ENCODE measurements around the gene KDM6A. TPM values are rescaled to one million over a fixed set of nuclear protein-coding genes. Genes with fewer than 3 reads are reported as not detected.
"Not testable (repeated sequence)": the region's sequence is repeated elsewhere in the genome, so short reads cannot be mapped to it uniquely, and the experiment has no call there.

The KDM6A gene
- 19.5 and 27.0 TPM in 2 replicates for total RNA-seq

DNA sequence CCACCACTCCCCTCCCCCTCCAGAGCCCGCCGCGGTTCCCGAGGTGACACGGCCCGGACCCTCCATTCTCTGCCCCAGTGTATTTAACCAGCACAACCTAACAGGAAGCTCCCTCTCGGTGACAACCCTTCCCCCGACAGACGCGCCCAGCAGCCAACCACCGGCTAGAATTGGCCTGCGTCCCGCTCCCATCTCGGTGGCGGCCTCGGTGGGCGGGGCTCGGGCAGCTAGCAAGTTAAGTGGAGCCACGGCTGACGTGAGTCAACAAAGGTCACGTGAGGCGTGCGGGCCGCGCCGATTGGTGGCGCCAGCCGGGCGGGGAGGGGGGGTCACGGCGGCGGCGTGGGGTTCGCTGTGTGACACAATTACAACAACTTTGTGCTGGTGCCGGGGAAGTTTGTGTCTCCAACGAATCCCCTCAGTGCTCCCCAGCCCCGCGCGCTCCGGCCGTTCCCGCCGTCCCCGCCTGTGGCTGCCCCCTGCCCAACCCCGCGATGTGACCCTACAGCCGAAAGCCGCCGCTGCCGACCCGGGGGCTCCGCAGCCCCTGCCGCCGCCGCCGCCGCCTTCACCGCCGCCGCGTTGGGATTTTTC, at the start of gene KDM6A:
Gene KDM6A, plus strand, starts transcription at position 368 of the 594 bp plus-strand sequence. CDS start 364 bp downstream, outside the sequence.
- DNase-seq (ENCODE audit: extremely low read depth, low read depth, low spot score) = peak; percentile 80

DNA sequence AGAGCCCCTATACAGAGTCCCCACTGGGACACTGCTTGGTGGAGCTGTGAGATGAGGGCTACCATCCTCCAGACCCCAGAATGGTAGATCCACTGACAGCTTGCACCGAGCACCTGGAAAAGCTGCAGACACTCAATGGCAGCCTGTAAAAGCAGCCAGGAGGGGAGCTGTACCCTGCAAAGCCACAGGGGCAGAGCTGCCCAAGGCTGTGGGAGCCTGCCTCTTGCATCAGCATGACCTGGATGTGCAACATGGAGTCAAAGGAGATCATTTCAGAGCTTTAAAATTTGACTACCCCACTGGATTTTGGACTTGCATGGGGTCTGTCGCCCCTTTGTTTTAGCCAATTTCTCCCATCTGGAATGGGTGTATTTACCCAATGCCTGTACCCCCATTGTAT, 49.8 kb upstream of the KDM6A start:
- DNase-seq (ENCODE audit: extremely low read depth, low read depth, low spot score) = not testable (repeated sequence)

DNA sequence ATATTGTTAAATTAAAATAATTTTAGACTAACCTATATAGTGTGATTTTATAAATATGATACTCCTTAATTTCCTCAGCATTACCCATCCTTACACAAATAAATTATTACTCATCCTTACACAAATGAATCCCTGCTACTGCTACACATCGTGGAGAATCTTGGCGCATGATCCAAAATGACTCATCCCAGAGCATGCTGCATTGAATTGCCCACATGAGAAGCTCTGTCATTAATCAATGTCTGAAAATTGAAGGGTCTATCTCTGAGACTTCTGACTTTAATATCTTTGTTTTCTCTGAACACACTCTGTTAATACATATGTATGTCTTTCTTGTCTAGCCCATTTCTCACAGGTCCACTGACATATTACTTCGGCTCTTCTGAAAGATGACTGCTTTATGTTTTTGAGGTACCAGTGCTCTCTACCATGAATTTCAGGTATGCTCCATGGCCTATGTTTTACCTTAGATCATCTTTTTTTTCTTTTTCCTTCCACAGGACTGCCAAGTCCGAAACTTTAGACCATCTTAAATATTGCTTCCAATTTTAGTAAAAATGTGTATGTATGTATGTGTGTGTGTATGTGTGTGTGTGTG, 44.9 kb upstream of the KDM6A start:
- no peak for DNase-seq (ENCODE audit: extremely low read depth, low read depth, low spot score)

DNA sequence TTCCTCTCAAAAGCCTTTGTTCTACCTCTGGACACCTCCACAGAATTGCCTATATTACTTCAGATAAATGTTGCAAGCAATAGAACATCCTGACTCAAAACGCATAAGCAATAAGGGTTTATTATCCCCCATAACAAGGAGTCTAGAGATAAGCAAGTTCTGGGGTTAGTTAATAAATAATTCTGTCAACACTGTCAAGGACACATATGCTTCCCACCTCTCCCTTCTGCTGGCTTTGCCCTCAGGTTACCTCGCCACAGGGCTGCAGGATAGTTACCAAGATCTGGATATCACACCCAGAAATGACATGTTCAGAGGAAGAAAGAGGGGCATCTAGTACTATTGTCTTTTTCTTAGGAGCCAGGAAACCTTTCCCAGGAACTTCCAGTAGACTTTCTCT, 43.2 kb upstream of the KDM6A start:
- no peak for DNase-seq (ENCODE audit: extremely low read depth, low read depth, low spot score)

DNA sequence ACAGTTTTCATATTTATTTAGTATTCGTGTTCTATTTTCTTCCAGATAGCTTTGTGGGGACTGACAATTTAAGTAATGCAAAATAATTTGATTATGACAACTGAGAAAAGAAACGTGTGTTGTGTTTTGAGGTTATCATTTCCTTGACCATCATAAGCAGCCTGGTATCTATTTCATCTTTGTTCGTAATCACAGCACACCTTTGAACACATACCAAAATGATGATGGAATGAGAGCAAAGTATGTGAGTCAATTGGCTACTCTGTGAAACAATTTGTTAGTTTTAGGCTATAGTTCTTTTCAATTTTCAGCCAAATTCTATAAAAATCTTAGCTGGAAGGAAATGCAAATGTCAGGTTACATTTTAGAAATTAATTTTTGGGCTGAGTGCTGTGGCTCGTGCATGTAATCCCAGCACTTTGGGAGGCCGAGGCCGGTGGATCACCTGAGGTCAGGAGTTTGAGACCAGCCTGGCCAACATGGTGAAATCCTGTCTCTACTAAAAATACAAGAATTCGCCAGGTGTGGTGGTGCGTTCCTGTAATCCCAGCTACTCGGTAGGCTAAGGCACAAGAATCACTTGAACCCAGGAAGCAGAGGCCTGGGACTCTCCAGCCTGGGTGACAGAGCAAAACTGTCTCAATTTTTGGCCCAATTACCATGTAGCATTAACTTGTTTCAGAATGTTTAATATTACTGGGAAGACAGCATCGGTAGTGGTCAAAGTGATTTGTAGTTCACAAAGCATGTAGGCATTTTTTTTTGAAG, 30.3 kb upstream of the KDM6A start:
- no peak for DNase-seq (ENCODE audit: extremely low read depth, low read depth, low spot score)

DNA sequence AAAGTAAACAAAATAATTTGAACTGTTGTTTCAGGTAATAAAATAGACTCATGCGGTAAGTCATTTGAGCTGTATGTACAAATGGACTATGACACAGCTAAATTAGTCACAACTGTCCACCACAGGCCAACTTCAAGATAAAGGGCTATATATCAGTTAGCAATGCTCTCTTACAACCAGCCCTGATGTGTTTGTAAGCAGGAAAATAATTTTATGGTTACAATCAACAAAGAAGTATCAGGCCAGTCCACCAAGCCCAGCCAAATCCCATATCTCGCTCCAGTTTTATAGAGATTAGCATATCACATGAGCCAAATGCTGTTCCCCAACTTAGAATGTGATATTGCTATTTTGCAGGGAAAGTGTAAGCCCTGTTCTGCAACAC, 29.7 kb upstream of the KDM6A start:
- no peak for DNase-seq (ENCODE audit: extremely low read depth, low read depth, low spot score)

DNA sequence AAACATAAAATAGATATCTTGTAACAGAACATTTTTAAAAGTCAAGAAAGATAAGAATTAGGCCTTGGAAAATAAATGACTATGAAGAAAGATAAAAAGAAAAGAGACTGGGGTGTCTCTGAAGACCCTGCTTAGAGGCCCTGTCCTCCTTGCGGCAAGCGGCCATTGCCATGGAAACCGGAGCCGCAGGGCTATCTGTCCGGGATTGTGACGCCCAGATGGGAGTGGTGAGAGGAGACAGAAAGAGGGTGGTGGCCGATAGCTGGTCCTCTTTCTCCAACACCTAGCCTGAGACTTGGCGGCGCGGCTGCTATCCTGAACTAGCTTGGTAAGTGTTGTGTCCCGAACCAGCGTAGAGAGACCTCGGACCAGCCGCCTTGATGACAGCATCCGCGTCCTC, 29.2 kb upstream of the KDM6A start, which contains the start of gene DUSP21:
Gene DUSP21, plus strand, starts transcription at position 269 of the 400 bp plus-strand sequence. Its CDS starts 112 bp downstream, at position 381.
- no peak for DNase-seq (ENCODE audit: extremely low read depth, low read depth, low spot score)

DNA sequence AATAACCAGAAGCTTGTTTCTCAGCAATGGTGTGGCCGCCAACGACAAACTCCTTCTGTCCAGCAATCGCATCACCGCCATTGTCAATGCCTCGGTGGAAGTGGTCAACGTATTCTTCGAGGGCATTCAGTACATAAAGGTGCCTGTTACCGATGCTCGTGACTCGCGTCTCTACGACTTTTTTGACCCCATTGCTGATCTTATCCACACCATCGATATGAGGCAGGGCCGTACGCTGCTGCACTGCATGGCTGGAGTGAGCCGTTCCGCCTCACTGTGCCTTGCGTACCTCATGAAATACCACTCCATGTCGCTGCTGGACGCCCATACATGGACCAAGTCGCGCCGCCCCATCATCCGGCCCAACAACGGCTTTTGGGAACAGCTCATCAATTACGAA, 28.8 kb upstream of the KDM6A start:
- no peak for DNase-seq (ENCODE audit: extremely low read depth, low read depth, low spot score)

DNA sequence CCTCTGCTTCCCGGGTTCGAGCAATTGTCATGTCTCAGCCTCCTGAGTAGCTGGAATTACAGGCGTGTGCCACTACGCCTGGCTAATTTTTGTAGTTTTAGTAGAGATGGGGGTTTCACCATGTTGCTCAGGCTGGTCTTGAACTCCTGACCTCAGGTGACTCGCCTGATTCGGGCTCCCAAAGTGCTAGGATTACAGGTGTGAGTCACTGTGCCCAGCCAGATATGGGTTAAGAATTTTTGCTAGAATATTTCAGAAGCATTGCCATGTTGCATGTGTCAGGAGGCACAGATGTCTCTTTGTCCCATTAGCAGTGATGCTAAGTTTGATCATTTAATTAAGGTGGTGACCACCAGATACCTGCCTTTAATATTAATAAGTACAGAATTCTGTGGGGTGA, 22.1 kb upstream of the KDM6A start:
- not testable (repeated sequence) for DNase-seq (ENCODE audit: extremely low read depth, low read depth, low spot score)

DNA sequence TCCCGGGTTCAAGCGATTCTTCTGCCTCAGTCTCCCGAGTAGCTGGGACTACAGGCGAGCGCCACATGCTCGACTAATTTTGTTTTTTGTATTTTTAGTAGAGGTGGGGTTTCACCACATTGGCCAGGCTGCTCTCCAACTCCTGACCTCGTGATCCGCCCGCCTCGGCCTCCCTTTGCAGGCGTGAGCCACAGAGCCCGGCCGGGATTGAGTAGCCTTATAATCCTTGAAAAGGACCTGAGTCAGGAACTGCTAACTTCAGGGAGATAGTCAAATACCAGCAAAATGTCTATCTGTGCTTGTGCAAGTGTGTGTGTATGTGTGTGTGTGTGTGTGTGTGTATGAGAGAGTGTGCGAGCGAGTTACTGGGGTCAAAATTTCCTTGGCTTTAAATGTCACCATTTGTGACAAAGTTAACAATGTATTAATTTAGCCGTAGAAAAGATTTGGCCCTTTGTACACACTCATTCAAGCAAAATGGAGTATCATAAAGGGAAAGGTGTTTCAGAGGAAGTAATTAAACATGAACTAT, 1.8 kb upstream of the KDM6A start:
- no peak for DNase-seq (ENCODE audit: extremely low read depth, low read depth, low spot score)

DNA sequence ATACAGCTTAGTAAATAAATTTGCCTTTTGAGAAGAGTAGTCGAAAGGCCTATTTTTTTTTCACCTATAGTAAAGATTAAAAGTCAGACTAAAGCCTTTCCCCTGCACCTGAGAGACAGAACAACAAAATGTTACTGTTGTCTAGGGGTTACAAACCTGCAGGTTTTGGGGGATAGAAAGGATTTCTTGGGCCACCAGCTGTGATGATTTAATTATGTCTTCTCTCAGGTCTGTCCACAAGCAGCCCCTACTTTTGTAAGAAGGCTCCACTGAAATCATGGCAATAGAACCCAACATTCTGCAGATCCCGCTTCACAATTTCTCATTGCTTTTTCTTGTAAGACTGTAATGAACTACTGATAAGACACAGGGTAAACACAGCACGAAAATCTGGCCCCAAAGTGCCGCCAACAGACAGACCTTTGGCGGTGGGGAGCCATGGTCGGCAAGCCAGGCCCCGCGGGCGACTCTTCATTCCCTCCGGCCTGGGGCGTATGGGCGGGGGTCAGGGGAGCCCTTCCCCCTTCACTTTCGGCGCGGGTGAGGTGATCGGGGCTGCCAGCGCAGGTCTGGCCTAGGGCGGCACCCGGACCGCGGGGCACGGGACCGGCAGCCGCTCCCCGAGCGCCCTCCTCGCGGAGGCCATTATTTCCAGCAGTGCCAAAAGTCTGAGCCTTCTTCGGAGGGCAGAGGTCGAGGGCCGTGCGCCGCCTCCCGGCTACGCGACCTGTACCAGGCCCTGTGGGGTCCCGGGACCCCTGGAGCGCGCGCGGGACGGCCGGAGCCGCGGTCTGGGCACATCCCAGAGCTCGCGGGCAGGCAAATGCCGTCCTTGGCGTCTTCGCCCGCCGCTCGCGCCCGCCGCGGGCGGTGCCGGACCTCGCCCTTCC, 812 bp upstream of the KDM6A start:
- no peak for DNase-seq (ENCODE audit: extremely low read depth, low read depth, low spot score)

DNA sequence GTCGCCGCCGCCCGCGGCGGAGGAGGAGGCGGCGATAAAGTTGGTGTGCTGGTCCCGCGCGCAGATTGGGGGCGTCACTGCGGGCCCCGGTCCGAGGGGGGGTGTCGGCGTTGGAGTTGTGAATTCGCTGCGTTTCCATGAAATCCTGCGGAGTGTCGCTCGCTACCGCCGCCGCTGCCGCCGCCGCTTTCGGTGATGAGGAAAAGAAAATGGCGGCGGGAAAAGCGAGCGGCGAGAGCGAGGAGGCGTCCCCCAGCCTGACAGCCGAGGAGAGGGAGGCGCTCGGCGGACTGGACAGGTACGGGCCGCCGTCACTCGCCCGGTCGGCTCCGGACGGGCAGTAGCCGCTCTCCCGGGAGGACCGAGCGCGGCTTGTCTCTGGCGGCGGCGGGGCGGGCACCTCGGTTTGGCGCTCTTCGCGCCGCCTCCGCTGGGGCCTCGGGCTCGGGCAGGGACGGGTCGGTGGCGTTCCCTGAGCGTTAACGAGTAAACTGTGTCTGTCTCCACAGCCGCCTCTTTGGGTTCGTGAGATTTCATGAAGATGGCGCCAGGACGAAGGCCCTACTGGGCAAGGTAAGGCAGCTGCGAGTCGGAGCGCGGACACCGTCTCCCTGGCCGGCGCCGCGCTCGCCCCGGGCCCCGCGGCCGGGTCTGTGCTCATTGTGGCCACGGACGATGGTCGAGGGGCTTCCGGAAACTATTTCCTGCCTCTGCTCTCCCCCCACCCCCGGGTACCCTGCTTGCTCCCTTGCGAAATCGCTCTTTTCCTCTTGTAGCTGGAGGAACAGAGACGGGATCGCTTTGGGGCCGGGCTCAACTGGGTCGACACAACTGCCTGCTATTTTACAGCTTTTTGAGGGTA, 658 bp downstream of the KDM6A start:
- no peak for DNase-seq (ENCODE audit: extremely low read depth, low read depth, low spot score)

DNA sequence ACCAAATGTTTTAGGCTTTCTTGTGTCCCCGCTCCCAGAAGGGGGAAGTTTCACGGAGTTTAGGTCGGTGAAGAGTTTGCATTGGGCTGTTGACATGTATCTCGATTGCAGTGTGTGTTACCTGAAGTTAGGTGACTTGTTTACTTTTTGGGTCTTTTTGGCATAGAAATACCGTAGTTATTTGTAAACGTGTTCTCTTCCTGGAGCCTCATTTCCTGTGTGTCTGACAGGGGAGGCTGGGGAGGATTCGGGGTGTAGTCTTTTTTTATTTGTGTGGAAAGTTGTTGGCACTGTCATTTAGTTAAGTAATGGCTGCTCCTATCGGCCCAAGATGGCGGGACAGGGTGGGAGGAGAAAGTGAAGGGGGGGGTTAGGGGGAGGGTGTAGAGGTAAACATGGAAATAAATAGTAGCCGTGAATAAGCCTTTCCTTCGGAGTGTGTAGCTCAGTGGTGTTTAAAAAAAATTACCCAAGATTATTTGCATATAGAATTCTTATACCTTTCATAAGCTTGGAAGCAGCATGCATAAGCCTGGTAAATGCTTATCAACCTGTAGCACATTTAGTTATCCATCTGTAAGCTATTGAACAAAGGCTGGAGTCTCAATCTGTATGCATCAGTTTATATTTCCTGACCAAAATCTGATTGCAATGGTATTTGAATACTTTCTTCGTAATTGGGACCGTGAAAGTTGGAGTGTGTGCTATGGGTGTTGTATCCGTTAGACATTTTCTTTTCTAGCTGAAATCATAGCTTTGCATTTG, 1.6 kb downstream of the KDM6A start:
- DNase-seq (ENCODE audit: extremely low read depth, low read depth, low spot score) = no peak

DNA sequence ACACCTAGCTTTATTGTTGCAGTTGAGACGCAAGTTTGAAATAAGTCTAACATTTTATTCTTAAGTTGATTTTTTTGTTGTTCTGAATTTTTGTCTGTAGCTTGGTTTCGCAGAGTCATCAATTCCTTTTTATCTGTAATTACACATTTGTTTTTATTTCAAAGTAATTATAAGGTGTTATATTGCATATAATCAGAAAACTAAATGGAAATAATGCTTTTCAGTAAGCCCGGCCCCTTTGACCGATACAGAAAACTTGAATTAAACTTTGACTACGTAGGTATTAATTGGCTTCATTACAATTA, 2.1 kb downstream of the KDM6A start:
- DNase-seq (ENCODE audit: extremely low read depth, low read depth, low spot score) = no peak

DNA sequence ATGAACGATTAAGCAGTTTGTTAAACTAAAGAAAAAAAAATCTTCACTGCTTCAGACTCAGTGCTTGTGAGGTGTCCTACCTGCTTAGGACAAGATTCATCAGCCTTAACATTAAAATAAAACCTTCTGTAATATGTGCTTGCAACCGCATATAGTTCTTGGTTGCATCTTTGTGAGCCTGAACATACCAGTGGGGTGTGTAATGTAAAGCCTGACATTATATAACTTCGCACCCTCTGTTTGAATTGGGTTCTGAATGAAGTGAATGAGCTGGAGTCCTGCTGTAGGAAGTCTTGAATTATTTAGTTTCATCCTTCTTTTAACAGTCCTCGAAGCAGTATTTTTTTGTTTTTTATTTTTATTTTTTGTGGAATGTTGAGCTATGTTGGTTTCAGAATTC, 3.1 kb downstream of the KDM6A start:
- DNase-seq (ENCODE audit: extremely low read depth, low read depth, low spot score) = no peak

DNA sequence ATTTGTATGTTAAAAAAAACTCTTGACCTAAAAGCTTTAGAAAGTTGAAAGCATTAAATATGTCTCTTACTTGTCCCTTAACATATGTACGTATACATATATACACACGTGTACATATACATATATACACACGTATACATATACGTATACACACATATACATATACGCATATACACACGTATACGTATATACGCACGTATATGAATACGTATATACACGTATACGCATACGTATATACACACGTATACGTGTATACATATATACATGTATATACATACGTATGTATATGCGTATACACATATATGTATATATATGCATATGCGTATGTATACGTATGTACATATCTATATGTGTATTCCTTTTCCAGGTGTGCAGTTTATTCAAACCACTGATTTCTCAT, 3.8 kb downstream of the KDM6A start:
- DNase-seq (ENCODE audit: extremely low read depth, low read depth, low spot score) = no peak

DNA sequence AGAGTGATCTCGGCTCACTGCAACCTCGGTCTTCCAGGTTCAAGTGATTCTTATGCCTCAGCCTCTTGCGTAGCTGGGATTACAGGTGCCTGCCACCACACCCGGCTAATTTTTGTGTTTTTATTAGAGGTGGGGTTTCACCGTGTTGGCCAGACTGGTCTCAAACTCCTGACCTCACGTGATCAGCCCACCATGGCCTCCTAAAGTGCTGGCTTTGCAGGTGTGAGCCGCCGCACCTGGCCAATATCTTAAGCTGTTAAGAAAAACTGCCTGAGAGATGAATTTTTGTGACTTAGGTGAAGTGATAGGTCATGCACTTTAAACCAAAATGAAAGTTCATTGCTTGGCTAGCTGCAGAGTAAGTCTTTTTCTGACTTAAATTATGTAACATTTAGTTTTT, 5.8 kb downstream of the KDM6A start:
- DNase-seq (ENCODE audit: extremely low read depth, low read depth, low spot score) = no peak

DNA sequence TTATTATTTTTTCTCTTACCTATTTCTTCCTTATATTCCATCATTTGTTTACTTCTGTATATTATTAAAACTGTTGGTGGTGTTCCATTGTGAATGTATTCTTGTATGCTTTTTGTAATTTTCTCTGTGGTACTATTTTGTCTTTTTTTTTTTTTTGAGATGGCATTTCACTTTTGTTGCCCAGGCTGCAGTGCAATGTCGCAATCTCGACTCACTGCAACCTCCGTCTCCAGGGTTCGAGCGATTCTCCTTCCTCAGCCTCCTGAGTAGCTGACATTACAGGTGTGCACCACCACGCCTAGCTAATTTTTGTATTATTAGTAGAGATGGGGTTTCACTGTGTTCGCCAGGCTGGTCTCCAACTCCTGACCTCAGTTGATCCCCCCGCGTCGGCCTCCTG, 8.6 kb downstream of the KDM6A start:
- no peak for DNase-seq (ENCODE audit: extremely low read depth, low read depth, low spot score)

DNA sequence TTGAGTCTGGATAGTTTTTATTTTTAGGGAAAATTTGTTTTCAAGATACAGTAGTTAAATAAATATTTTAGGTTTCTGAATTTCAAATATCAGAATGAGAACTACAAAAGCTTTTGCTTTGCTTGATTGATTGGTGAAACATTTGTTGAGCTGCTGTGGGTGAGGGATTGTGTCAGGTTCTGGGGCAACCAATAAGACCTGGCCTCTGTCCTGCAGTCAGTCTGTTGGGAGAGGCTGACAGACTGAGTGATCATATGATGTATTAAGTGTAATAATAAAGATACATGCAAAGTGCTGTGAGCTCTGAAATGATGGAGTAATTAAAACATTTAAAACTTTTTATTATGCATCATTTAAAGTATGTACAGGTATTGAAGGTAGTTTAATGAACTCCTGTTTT, 9.6 kb downstream of the KDM6A start:
- no peak for DNase-seq (ENCODE audit: extremely low read depth, low read depth, low spot score)
